Effector CD8-positive, alpha-beta T cell (primary cell): ENCODE measurements around the gene HTR3A.

Experiments used
- DNase-seq: peaks from one replicate; lab custom pipeline; 2025; lab: John Stamatoyannopoulos, UW

Gene HTR3A

DNA sequence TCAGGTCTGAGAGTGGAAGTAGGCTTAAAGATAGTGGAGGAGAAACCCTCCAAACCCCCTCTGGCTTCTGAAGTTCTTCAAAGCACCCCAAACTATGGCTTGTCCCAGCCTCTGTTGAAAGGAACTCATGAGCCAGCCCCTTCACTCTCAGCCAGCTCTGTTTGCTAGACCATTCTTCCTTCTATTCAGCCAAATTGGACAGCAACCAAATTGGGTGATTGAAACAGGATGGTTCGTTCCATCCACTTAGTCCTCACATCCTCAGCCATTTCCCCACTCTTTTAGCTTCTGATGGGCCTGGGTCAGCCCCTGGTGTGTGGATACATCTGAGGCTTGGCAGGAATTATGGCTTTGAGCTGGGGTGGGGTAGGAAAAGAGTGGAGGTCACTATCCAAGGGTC, 4.5 kb downstream of the HTR3A start:
- no peak for DNase-seq

DNA sequence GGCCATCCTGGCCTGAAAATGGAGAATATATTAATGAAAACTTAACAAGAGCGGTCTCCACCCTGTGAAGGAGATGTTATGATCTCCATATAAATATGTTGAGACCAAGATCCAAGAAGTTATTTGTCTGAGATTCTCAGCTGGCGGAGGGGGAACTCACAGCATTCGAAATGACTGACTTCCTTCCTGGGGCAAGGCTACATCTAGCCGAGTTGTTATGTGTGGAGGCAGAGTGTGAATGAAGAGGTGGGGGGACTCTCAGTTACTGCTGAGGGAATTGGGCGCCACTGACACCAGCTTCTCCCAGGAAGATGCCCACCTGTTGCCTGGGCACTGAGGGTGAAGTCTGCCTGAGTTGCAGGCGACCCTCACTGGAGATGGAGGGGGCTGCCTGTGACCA, 5.9 kb downstream of the HTR3A start:
- DNase-seq = no peak

DNA sequence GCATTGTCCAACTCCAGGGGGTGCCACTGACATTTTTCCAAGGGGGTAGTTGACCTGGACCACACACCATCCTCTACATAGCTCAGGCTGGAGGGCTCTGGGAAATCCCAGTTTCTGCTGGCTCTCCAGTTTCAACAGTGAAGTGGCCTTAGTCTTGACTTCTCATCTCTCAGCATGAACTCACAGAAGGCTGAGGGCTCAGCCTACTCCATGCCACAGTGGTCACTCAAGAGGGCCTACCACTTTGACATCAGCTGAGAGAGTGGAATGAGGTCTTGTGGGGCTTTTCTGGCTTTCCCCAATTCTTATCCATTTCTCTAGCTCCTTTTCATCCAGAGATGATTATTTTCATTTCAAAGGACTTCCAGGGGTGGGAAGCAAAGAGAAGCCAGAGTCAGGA, 7.4 kb downstream of the HTR3A start:
- DNase-seq = no peak

DNA sequence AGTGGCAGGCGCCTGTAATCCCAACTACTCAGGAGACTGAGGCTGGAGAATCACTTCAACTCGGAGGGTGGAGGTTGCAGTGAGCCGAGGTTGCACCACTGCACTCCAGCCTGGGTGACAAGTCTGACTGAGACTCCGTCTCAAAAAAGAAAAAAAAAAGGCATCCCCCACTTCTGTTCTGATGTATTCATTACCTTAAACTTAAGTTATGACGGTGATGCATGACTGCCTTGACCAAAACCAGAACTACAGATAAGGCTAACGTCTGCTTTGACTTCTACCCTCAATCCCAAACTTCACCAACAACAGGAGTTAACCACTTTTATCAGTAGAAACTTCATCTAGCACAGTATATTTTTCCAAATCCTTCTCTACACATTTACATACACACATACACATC, 9.9 kb downstream of the HTR3A start:
- no peak for DNase-seq

DNA sequence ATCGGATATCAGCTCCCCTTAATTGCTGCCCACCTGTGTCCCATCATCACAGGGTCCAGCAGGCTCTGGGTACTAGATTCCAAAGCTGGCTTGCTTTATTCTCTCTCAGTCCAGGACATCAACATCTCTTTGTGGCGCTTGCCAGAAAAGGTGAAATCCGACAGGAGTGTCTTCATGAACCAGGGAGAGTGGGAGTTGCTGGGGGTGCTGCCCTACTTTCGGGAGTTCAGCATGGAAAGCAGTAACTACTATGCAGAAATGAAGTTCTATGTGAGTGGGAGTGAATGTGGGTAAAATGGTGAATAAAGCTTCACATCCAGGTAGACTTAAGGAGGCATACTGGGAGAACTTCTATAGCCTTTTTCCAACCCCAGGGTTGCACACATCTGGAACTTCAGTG, 11.0 kb downstream of the HTR3A start:
- no peak for DNase-seq

DNA sequence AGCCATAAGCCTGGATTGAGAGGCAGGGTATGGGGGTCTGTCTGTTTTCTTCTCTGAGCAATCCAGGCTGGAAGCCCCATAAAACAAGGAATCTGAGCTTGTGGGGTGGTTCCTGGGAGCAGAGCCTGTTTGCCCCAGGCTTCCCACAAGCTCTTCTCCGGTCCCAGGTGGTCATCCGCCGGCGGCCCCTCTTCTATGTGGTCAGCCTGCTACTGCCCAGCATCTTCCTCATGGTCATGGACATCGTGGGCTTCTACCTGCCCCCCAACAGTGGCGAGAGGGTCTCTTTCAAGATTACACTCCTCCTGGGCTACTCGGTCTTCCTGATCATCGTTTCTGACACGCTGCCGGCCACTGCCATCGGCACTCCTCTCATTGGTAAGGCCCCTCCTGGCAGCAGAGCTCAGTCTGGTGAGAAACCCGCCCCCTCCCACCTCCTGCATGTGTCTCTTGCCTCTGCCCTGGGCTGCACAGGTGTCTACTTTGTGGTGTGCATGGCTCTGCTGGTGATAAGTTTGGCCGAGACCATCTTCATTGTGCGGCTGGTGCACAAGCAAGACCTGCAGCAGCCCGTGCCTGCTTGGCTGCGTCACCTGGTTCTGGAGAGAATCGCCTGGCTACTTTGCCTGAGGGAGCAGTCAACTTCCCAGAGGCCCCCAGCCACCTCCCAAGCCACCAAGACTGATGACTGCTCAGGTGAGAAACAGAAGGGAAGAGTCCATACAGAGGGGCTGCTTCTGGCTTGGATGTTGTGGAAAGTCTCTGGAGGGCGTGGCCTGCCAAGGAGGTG, 11.6 kb downstream of the HTR3A start:
- no peak for DNase-seq

DNA sequence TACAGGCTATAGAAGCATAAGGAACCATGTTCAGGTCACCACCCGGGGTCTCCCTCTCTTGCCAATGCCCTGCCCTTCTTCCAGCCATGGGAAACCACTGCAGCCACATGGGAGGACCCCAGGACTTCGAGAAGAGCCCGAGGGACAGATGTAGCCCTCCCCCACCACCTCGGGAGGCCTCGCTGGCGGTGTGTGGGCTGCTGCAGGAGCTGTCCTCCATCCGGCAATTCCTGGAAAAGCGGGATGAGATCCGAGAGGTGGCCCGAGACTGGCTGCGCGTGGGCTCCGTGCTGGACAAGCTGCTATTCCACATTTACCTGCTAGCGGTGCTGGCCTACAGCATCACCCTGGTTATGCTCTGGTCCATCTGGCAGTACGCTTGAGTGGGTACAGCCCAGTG, 14.5 kb downstream of the HTR3A start:
- no peak for DNase-seq

DNA sequence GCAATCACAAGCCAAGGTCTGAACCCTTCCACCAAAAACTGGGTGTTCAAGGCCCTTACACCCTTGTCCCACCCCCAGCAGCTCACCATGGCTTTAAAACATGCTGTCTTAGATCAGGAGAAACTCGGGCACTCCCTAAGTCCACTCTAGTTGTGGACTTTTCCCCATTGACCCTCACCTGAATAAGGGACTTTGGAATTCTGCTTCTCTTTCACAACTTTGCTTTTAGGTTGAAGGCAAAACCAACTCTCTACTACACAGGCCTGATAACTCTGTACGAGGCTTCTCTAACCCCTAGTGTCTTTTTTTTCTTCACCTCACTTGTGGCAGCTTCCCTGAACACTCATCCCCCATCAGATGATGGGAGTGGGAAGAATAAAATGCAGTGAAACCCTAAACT, 15.0 kb downstream of the HTR3A start:
- no peak for DNase-seq

GRCh38 chr11:113991170-113991569, 16.3 kb downstream of the HTR3A start:
- no peak for DNase-seq

DNA sequence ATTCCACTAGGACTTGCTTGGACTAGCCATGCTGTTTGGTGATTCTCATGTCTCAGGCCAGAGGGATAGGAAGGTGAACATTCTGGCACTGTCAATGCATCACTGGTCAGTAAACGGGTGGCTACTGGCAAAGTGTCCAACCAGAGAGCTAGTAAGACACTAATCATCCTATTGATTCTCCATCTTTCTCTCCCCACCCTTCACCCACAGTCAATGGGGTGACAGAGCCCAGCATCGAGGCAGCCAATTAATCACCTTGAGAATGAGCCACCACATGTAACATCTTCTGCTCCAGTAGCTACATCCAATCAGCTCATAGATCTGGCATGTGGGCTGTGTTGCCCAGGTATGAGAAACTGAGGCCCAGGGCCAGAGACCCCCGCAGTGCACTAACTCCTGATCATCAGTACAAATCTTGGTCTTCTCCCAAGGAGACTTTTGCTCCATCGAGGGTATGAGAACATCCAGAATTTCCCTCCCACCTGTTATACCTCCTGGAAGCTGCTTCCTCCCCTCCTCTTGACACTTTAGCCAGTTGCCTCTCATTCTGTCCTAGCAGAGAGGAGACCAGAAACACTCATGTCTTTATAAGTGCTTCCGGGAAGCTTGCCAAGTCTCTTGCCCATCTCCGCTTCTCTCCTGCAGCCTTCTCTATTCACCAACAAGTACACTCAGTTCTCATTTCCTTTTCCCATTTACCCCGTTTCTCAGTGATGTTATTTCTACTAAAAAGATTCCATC, 17.0 kb downstream of the HTR3A start:
- DNase-seq = no peak

GRCh38 chr11:113992459-113993110, 17.7 kb downstream of the HTR3A start:
- DNase-seq = no peak

- peak; percentile 14 for DNase-seq
These were observed 19.4 kb downstream of the HTR3A start for GRCh38 chr11:113994077-113994954.

DNA sequence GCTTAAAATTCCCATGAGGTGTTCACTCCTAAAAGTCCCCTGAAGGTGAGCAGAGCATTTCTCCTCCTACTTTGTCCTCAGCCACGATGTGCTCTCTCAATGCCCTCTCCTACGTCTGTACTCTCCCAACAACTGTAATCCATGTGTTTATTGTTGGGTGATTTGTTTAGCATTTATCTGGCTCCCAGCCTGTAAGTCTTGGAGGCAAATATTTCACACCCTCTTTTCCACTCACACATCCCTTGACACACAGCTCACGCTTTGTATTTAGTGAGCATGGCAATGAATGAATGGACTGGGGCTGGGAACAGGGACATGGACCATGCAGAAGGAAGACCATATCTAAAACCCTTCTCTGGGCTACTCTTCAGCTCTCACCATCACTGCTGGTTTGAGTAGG, 22.6 kb downstream of the HTR3A start:
- DNase-seq = no peak

- no peak for DNase-seq
These were observed 23.7 kb downstream of the HTR3A start for GRCh38 chr11:113998574-113998973.

DNA sequence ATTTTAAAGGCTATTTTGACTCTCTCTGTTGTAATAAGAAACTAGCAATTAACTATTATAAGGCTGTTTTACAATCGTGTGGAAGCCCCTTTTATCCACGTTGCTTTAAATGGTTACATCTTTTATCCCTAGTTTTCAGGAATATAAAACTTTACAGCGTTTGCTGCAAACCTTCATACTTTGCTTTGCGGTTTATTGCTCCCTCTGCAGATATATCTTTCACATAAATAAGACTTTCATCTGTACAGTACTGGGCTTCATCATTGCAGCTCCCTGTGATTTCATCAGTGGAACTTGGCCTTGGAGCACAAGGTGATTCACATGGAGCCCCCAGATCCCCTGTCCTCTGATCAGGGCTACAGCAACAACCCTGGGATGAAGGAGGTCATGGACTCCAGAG, 25.6 kb downstream of the HTR3A start:
- no peak for DNase-seq

- no peak for DNase-seq
These were observed 26.5 kb downstream of the HTR3A start for GRCh38 chr11:114001416-114001815.

GRCh38 chr11:114008331-114008730, 33.4 kb downstream of the HTR3A start:
- DNase-seq = no peak

DNA sequence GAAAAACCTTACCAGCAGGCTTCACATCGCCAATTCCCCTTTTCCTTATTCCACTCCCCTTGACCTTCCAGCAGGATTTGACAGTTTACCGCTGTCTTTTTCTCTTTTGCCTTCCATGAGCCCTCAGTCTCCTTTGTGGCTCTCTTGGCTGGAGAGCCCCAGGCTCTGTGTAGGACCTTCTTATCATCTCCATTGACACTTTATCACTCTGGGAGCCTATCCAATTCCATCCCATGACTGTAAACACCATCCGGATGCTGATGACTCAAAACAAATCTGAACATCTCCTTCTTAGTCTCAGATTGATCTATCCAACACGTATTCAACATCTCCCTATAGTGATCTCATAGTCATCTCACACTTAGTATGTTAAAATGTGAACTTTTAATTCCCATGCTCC, 36.0 kb downstream of the HTR3A start:
- no peak for DNase-seq

DNA sequence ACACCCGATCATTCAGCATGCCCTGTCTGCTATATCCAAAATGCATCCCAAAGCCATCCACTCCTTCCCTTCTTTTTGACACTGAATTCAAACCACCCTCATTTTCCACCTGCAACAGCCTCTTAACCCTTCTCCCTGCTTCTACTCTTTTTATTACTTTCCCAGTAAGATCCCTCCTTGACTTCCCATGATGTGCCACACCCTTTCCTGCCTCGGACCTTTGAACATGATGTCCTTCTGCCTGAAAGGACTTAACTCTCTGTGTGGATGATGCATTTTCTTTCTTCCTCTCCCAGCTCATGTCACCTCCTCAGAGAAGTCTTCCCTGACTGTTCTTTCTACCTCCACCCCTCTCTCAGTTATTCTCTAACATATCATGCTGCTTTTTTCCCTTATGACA, 36.5 kb downstream of the HTR3A start:
- no peak for DNase-seq

DNA sequence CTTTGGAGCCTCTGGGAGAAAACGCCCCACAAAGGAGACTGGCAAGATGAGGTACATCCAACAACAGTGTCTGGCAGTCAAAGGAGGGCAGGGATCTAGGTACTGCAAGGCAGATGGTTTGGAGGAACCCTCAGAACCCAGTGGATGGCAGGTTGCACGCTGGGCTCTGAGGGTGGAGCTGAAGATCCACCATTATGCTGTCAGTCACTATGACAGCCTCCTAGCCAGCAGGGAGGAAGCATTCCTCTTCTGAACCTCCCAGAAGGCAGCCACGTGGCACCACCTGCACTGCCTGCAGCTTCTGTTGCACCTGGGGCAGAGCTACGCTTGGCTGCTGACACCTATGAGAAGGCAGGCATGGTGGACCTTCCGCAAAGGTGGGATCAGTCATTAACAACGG, 40.2 kb downstream of the HTR3A start:
- no peak for DNase-seq

DNA sequence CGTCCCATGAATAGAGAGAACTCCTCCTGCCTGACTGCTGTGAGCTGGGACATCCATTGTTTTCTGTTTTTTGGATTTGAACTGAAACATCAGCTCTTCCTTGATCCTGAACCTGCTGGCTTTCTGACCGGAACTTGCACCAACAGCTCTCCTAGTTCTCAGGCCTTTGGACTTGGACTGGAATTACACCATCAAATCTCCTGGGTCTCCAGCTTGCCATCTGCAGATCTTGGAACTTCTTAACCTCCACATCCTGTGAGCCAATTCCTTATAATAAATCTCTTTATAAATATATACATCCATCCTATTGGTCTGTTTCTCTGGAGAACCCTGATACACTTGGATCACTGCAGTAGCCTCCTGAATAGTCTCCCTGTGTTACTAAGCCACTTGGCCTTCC, 42.1 kb downstream of the HTR3A start:
- no peak for DNase-seq

GRCh38 chr11:114017723-114018122, 42.8 kb downstream of the HTR3A start:
- no peak for DNase-seq
